DND-41 (cell line): ENCODE measurements around the gene ABCC8.

Source experiments
- ATAC-seq: fragments of 200-7000 bp; cut with Tn5 transposase; 3 replicates; pipeline ENCODE4 v1.9.1; 2021; ENCODE audit warnings: low read depth; ENCODE audit not compliant: insufficient read depth
- DNase-seq: peaks from one replicate; pipeline ENCODE4 v3.0.0-alpha.2; 2020
- H2AFZ ChIP-seq: 2 replicates; pipeline ENCODE4 v1.6.0; 2012; ENCODE audit warnings: low read depth, low read length
- H3K27ac ChIP-seq: 2 replicates; pipeline ENCODE4 v1.5.1; 2012; ENCODE audit warnings: low read length, inconsistent platforms
- H3K27me3 ChIP-seq: fragments of 200-600 bp; sonication (generic); 2 replicates; pipeline ENCODE4 v1.6.0; 2012; ENCODE audit warnings: low read length, mild to moderate bottlenecking, inconsistent platforms; ENCODE audit not compliant: insufficient read depth, poor library complexity
- H3K36me3 ChIP-seq: 2 replicates; pipeline ENCODE4 v1.5.1; 2012; ENCODE audit warnings: low read length, inconsistent platforms; ENCODE audit not compliant: insufficient read depth
- H3K4me1 ChIP-seq: 2 replicates; pipeline ENCODE4 v1.5.1; 2012; ENCODE audit warnings: mild to moderate bottlenecking, low read length; ENCODE audit not compliant: insufficient read depth
- H3K4me2 ChIP-seq: 2 replicates; pipeline ENCODE4 v1.6.0; 2012; ENCODE audit warnings: mild to moderate bottlenecking, moderate library complexity, low read length, inconsistent platforms; ENCODE audit not compliant: insufficient read depth
- H3K4me3 ChIP-seq, 2 experiments: fragments of 200-600 bp in 1 of 2; shearing (Covaris generic) in 1 of 2; 2 replicates each; pipeline ENCODE4 v1.5.1; 2012 to 2016; ENCODE audit warnings: inconsistent platforms in 2 of 2, low read length in 2 of 2, mild to moderate bottlenecking in 2 of 2, low read depth in 1 of 2, moderate library complexity in 1 of 2
- H3K79me2 ChIP-seq: 2 replicates; pipeline ENCODE4 v1.6.0; 2012; ENCODE audit warnings: low read length, inconsistent platforms; ENCODE audit not compliant: insufficient read depth
- H3K9ac ChIP-seq: 2 replicates; pipeline ENCODE4 v1.6.0; 2012; ENCODE audit warnings: low read depth, mild to moderate bottlenecking, inconsistent platforms, low read length, moderate library complexity
- H3K9me3 ChIP-seq: 2 replicates; pipeline ENCODE4 v1.5.1; 2012; ENCODE audit warnings: low read length, moderate library complexity, mild to moderate bottlenecking, inconsistent platforms; ENCODE audit not compliant: insufficient read depth, severe bottlenecking
- H4K20me1 ChIP-seq: 2 replicates; pipeline ENCODE4 v1.6.0; 2012; ENCODE audit warnings: low read length; ENCODE audit not compliant: insufficient read depth
- CTCF ChIP-seq: IDR thresholded peaks from 2 replicates; pipeline ENCODE4 v1.5.1; 2012; ENCODE audit warnings: borderline replicate concordance, low read length, moderate library complexity, mild to moderate bottlenecking; ENCODE audit not compliant: poor library complexity, severe bottlenecking; ENCODE audit errors: extremely low read depth
- EZH2 ChIP-seq: IDR thresholded peaks from 3 replicates; pipeline ENCODE4 v1.6.1; 2012; ENCODE audit warnings: borderline replicate concordance, low read depth, mild to moderate bottlenecking, moderate library complexity, low read length, inconsistent platforms; ENCODE audit not compliant: severe bottlenecking

Gene ABCC8

GRCh38 chr11:17408026-17408425, 68.6 kb downstream of the ABCC8 start:
- no peak overlapping the region for H3K4me2 ChIP-seq
- no peak overlapping the region for H3K4me3 ChIP-seq
- no peak for TF ChIP-seq EZH2
- no peak for TF ChIP-seq CTCF
- no peaks in the 10 kb centered on the region for H3K27me3 ChIP-seq
- no peaks in the 10 kb centered on the region for H3K9me3 ChIP-seq
- no peaks in the 10 kb centered on the region for H3K36me3 ChIP-seq
- ATAC-seq (no peak), DNase-seq (no peak)
- H3K9ac ChIP-seq = no peak overlapping the region
- peaks cover 21% of the 10 kb centered on the region for H3K4me1 ChIP-seq
- H3K27ac ChIP-seq = 0 out of 2 replicates have a peak overlapping the region, but pooled peaks have one; percentile 41
- no peaks in the 10 kb centered on the region for H3K79me2 ChIP-seq
- no peak overlapping the region for H2AFZ ChIP-seq
- no peaks in the 10 kb centered on the region for H4K20me1 ChIP-seq

GRCh38 chr11:17407575-17407974, 69.1 kb downstream of the ABCC8 start:
- H3K9me3 ChIP-seq = no peaks in the 10 kb centered on the region
- no peak for TF ChIP-seq CTCF
- TF ChIP-seq EZH2 = no peak
- DNase-seq (no peak), ATAC-seq (no peak)
- H2AFZ ChIP-seq = no peak overlapping the region
- H3K27me3 ChIP-seq = no peaks in the 10 kb centered on the region
- no peaks in the 10 kb centered on the region for H4K20me1 ChIP-seq
- H3K36me3 ChIP-seq = no peaks in the 10 kb centered on the region
- no peak overlapping the region for H3K4me3 ChIP-seq
- no peak overlapping the region for H3K9ac ChIP-seq
- H3K79me2 ChIP-seq = no peaks in the 10 kb centered on the region
- peaks cover 17% of the 10 kb centered on the region for H3K4me1 ChIP-seq
- no peak overlapping the region for H3K27ac ChIP-seq
- H3K4me2 ChIP-seq = no peak overlapping the region

- Histone ChIP-seq H3K27ac (no peak overlapping the region), H4K20me1 (no peaks in the 10 kb centered on the region), H2AFZ (no peak overlapping the region), H3K9me3 (no peaks in the 10 kb centered on the region), H3K4me3 (no peak overlapping the region), H3K4me2 (no peak overlapping the region), H3K4me1 (peaks cover 10% of the 10 kb centered on the region), H3K9ac (no peak overlapping the region), H3K36me3 (no peaks in the 10 kb centered on the region), H3K79me2 (no peaks in the 10 kb centered on the region), H3K27me3 (no peaks in the 10 kb centered on the region)
- ATAC-seq (no peak), DNase-seq (no peak)
- TF ChIP-seq EZH2 (no peak), CTCF (no peak)
Observed at GRCh38 chr11:17406818-17407149, 69.9 kb downstream of the ABCC8 start.

DNA sequence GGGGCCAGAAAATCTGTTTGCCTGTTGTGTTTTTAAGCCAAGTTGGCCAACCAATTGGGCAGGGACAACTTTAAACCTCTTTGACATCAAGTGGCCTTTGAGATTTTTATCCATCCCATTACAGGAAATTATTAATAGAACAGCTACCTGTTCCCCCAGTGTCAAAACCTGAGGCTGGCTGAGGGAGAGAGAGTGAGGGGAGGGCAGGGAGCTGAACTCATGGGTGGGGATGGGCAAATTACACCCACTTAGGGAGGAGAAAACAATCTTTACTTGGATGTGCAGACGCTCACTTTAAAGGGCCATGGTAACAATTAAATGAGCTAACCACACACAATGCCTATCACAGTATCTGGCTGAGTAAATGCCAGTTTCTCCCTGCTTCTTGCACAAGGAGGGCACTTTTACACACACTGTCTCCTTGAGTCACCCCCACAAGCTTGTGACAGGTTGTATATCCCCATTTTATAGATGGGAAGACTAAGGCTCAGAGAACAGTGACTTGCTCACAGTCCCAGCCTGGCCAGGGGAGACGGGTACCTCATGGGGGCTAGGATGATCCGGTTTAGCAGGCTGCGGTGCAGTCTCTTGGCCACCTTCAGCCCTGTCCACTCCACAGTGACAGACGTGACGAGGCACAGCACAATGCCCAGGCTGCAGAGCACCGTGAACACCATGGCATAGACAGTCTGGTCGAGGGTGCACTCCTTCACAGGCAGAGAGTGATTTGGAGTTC, 70.4 kb downstream of the ABCC8 start:
- Histone ChIP-seq H4K20me1 (no peaks in the 10 kb centered on the region), H3K9ac (no peak overlapping the region), H3K4me2 (no peak overlapping the region), H2AFZ (no peak overlapping the region), H3K27ac (peak overlapping the region; percentile 14; the same call in 1 of the 2 replicates), H3K4me3 (no peak overlapping the region), H3K79me2 (no peaks in the 10 kb centered on the region), H3K27me3 (no peaks in the 10 kb centered on the region), H3K4me1 (peaks cover 5% of the 10 kb centered on the region), H3K9me3 (no peaks in the 10 kb centered on the region), H3K36me3 (no peaks in the 10 kb centered on the region)
- ATAC-seq (no peak), DNase-seq (no peak)
- TF ChIP-seq EZH2 (no peak), CTCF (no peak)
